ENCODE data around the gene THAP7.

GRCh38 chr22:20982563-20982882 is 19.4 kb downstream of the THAP7 start:
- no peak for TF ChIP-seq POLR2A (IDR thresholded peaks at IDR 0.05; ENCODE audit: low read depth, low read length)
- TF ChIP-seq, protein P1, sequence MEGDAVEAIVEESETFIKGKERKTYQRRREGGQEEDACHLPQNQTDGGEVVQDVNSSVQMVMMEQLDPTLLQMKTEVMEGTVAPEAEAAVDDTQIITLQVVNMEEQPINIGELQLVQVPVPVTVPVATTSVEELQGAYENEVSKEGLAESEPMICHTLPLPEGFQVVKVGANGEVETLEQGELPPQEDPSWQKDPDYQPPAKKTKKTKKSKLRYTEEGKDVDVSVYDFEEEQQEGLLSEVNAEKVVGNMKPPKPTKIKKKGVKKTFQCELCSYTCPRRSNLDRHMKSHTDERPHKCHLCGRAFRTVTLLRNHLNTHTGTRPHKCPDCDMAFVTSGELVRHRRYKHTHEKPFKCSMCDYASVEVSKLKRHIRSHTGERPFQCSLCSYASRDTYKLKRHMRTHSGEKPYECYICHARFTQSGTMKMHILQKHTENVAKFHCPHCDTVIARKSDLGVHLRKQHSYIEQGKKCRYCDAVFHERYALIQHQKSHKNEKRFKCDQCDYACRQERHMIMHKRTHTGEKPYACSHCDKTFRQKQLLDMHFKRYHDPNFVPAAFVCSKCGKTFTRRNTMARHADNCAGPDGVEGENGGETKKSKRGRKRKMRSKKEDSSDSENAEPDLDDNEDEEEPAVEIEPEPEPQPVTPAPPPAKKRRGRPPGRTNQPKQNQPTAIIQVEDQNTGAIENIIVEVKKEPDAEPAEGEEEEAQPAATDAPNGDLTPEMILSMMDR (conservative IDR thresholded peaks at IDR 0.05; ENCODE audit: low read depth, low read length): no peak
- no peak for TF ChIP-seq RFX5 (IDR thresholded peaks at IDR 0.05; ENCODE audit: low read depth, low read length)
- TF ChIP-seq USF2 (IDR thresholded peaks at IDR 0.05; ENCODE audit: low read depth, low read length): no peak
- no peak for TF ChIP-seq CEBPB (IDR thresholded peaks at IDR 0.05; ENCODE audit: low read depth, low read length)
- TF ChIP-seq SMC3 (IDR thresholded peaks at IDR 0.05; ENCODE audit: low read depth, low read length): no peak
- no peak for TF ChIP-seq CHD1 (IDR thresholded peaks at IDR 0.05; ENCODE audit: low read depth, low read length)
- TF ChIP-seq MAZ (IDR thresholded peaks at IDR 0.05; ENCODE audit: borderline replicate concordance, low read depth, low read length): no peak
- no peak for TF ChIP-seq RAD21 (IDR thresholded peaks at IDR 0.05; ENCODE audit: low read length)
- TF ChIP-seq BHLHE40 (IDR thresholded peaks at IDR 0.05; ENCODE audit: low read depth, low read length): no peak
